Fibroblast of lung (primary cell): ENCODE measurements around the gene ETV6. TPM values are rescaled to one million over a fixed set of nuclear protein-coding genes. Genes with fewer than 3 reads are reported as not detected.

Experiments used
- DNase-seq, 2 donors: peaks; one replicate each; pipeline versions ENCODE4 v3.0.0 to v3.0.0-alpha.2; 2010; ENCODE audit warnings: low read depth in 2 of 2
- H2AFZ ChIP-seq: 2 replicates; pipeline ENCODE4 v1.5.1; 2012; ENCODE audit warnings: low read length, control low read depth, inconsistent platforms
- H3K27ac ChIP-seq: 2 replicates; pipeline ENCODE4 v1.5.1; 2011; ENCODE audit warnings: low read length, control low read depth; ENCODE audit not compliant: insufficient read depth
- H3K27me3 ChIP-seq: 2 replicates; pipeline ENCODE4 v1.5.1; 2011; ENCODE audit warnings: mild to moderate bottlenecking, low read length; ENCODE audit not compliant: control insufficient read depth, insufficient read depth
- H3K36me3 ChIP-seq: 2 replicates; pipeline ENCODE4 v1.5.1; 2011; ENCODE audit warnings: low read length; ENCODE audit not compliant: control insufficient read depth, insufficient read depth
- H3K4me1 ChIP-seq: 2 replicates; pipeline ENCODE4 v1.5.1; 2011; ENCODE audit warnings: low read length; ENCODE audit not compliant: control insufficient read depth, insufficient read depth; ENCODE audit errors: extremely low read depth
- H3K4me2 ChIP-seq: 2 replicates; pipeline ENCODE4 v1.5.1; 2011; ENCODE audit warnings: low read length, control low read depth; ENCODE audit not compliant: insufficient read depth; ENCODE audit errors: extremely low read depth
- H3K4me3 ChIP-seq, 4 experiments: fragments of 200-600 bp in 1 of 4; sonication (generic) in 1 of 4; replicated peaks in 1 of 4; 2 replicates each; pipeline ENCODE4 v1.5.1; 2011 to 2016; ENCODE audit warnings: low read length in 4 of 4, low read depth in 3 of 4, mild to moderate bottlenecking in 3 of 4, control low read depth in 2 of 4, inconsistent platforms in 1 of 4, mixed read lengths in 1 of 4; ENCODE audit not compliant: insufficient read depth in 1 of 4; ENCODE audit errors: control extremely low read depth in 1 of 4
- H3K79me2 ChIP-seq: 2 replicates; pipeline ENCODE4 v1.5.1; 2012; ENCODE audit warnings: mild to moderate bottlenecking, low read length, inconsistent platforms; ENCODE audit not compliant: control insufficient read depth, insufficient read depth
- H3K9ac ChIP-seq: 2 replicates; pipeline ENCODE4 v1.5.1; 2011; ENCODE audit warnings: mild to moderate bottlenecking, low read length, control low read depth; ENCODE audit not compliant: insufficient read depth
- H3K9me3 ChIP-seq: 2 replicates; pipeline ENCODE4 v1.5.1; 2012; ENCODE audit warnings: low read depth, low read length; ENCODE audit not compliant: control insufficient read depth, insufficient read depth
- H4K20me1 ChIP-seq: 2 replicates; pipeline ENCODE4 v1.5.1; 2011; ENCODE audit warnings: low read length; ENCODE audit not compliant: control insufficient read depth, insufficient read depth; ENCODE audit errors: extremely low read depth
- EZH2 ChIP-seq: IDR thresholded peaks from 2 replicates; pipeline ENCODE4 v1.5.1; 2012; ENCODE audit warnings: low read length, control low read depth, mild to moderate bottlenecking; ENCODE audit errors: missing control alignments
- polyA plus RNA-seq, 2 donors: library from polyadenylated mRNA; depleted of rRNA in 1 of 2; stranded (reverse) in 1 of 2; unstranded in 1 of 2; fragments of >200 nt; gene quantifications; 2 replicates each; pipeline ENCODE4 v1.2.1, GENCODE V29; 2011 to 2012; ENCODE audit warnings: missing spikeins in 1 of 2
- total RNA-seq: library from RNA; depleted of rRNA; stranded (reverse); fragments of >200 nt; gene quantifications from 2 replicates; pipeline ENCODE4 v1.2.1, GENCODE V29; 2014
- TF ChIP-seq, protein P1 (sequence below), 2 donors: IDR thresholded peaks in 1 of 2; conservative IDR thresholded peaks in 1 of 2; 1 replicate in 1 of 2; 2 replicates in 1 of 2; pipeline ENCODE4 v1.5.1; 2011 to 2012; ENCODE audit warnings: low read length in 2 of 2, control low read depth in 1 of 2, inconsistent platforms in 1 of 2, low read depth in 1 of 2, mild to moderate bottlenecking in 1 of 2

ETV6 gene
- total and polyA plus RNA-seq, 2 donors (not counting 1 experiment from before 2014, with no cell fraction given) = 4.3 to 8.9 TPM

DNA sequence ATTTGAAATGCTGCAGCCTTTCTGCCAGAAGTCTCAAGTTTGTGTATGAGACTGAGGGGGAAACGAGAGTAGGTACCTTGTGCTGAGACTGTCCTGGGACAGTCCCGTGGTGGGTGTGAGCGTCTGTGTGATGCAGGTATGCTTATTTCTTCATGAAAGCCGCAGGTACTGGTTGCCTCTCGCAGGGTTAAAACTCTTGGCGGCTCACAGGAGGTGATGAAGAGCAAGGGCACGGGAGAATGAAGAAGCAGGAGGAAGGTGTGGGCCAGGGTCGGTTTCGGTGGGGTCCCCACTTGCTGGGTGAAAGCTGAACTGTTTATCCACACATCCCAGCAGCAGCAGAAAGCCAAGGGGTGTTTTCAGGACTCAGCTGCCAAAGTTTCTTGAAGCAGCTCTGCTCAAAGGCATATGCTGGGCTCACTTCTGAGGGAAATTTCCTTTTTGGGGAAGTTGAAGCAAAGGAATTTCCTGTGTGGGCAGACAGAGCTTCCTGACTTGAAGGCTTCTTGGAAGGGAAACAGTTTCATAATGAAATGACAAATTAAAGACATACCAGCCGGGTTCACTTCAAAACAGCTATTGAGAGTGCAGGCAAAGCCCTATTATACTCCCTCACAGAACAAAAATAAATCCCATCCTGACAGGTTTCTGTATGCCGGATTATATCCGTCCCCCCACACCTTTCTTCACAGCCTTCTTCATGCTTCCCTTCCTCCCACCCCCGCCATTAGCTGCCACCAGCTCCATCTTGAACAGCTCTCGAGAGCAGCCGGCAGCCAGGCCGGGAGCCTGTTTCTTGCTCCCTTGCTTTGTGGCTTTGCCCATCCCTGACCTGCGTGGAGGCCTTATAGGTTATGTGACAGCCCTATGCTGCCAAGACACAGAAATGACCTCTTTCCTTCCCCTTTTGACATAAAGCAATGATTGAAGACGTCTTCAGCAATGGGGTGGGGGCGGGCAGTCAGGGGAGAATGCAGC lies 116.6 kb downstream of the ETV6 start:
- peak; percentile 79 to 95 for DNase-seq
- Histone ChIP-seq H3K4me3 (no peak overlapping the region), H3K36me3 (no peaks in the 10 kb centered on the region), H3K79me2 (no peaks in the 10 kb centered on the region), H2AFZ (peak overlapping the region; percentile 65), H3K4me2 (peak overlapping the region; percentile 76), H3K9me3 (no peaks in the 10 kb centered on the region), H3K9ac (no peak overlapping the region), H3K4me1 (peaks cover 18% of the 10 kb centered on the region), H3K27me3 (no peaks in the 10 kb centered on the region), H3K27ac (peak overlapping the region; percentile 60), H4K20me1 (no peaks in the 10 kb centered on the region)
- TF ChIP-seq, protein P1, sequence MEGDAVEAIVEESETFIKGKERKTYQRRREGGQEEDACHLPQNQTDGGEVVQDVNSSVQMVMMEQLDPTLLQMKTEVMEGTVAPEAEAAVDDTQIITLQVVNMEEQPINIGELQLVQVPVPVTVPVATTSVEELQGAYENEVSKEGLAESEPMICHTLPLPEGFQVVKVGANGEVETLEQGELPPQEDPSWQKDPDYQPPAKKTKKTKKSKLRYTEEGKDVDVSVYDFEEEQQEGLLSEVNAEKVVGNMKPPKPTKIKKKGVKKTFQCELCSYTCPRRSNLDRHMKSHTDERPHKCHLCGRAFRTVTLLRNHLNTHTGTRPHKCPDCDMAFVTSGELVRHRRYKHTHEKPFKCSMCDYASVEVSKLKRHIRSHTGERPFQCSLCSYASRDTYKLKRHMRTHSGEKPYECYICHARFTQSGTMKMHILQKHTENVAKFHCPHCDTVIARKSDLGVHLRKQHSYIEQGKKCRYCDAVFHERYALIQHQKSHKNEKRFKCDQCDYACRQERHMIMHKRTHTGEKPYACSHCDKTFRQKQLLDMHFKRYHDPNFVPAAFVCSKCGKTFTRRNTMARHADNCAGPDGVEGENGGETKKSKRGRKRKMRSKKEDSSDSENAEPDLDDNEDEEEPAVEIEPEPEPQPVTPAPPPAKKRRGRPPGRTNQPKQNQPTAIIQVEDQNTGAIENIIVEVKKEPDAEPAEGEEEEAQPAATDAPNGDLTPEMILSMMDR (conservative IDR thresholded peaks at IDR 0.05 in 1 of 2, IDR thresholded peaks at IDR 0.05 in 1 of 2; ENCODE audit: low read depth in 1 of 2, low read length in 2 of 2) = no peak
- no peak for TF ChIP-seq EZH2

DNA sequence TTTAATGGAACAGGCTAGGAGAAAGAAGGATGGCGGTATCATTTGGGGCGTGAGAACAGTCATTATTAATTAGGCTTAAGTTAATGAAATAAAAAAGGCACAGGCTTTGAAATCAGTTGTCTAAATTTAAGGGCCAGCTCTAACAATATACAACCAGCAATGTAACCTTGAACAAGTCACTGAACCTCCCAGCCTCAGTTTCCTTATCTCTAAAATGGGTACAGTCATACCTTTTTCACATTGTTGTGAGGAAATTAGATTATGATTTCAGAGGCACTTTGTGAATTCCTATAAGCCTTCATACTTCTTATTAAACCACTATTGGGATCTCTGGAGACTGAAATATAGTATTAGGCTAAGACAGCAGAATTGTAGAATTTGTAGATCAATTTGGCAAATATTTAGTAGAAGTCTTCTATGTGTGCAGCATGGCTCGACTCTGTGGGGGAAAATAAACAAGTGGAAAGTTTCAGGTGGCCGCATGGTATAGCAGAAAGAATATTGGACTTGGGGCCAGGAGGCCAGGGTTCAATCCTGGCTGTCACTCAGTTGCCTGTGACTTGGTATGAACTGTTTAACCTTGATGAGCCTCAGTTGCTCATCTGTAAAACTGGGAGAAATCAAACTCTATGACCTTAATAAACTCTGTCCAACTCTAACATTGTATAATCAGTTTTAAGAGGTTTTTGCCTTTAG lies 117.7 kb downstream of the ETV6 start:
- Histone ChIP-seq H3K36me3 (no peaks in the 10 kb centered on the region), H3K9me3 (no peaks in the 10 kb centered on the region), H2AFZ (no peak overlapping the region), H3K9ac (no peak overlapping the region), H3K27me3 (no peaks in the 10 kb centered on the region), H4K20me1 (no peaks in the 10 kb centered on the region), H3K27ac (no peak overlapping the region), H3K4me2 (no peak overlapping the region), H3K4me1 (peaks cover 18% of the 10 kb centered on the region), H3K4me3 (no peak overlapping the region), H3K79me2 (no peaks in the 10 kb centered on the region)
- DNase-seq = no peak
- TF ChIP-seq EZH2 = no peak
- TF ChIP-seq, protein P1 (conservative IDR thresholded peaks at IDR 0.05 in 1 of 2, IDR thresholded peaks at IDR 0.05 in 1 of 2; ENCODE audit: low read depth in 1 of 2, low read length in 2 of 2) = no peak

DNA sequence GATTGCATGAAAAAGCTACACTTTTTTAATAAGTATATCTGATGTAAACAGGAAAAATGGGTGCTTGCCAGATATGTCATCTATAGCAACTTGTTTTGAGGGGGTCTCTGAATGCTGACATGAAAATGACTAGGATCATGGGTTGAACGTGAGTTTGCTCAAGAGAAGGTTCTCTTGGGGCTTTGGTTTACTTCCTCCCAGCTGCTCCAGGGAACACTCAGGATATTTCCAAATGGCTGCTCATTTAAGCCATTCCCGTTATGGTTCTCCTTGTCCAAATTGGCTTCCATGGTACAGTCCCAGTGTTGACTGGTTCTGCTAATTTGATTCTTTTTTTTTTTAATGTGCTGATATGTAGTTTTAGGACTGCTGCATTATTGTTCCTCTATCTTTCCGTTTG lies 118.3 kb downstream of the ETV6 start:
- H3K79me2 ChIP-seq = no peaks in the 10 kb centered on the region

More for the DNA sequence above, 118.3 kb downstream of the ETV6 start:
- Histone ChIP-seq H3K4me2 (no peak overlapping the region), H3K9me3 (no peaks in the 10 kb centered on the region), H3K4me1 (peaks cover 18% of the 10 kb centered on the region), H3K36me3 (no peaks in the 10 kb centered on the region), H3K27ac (no peak overlapping the region), H4K20me1 (no peaks in the 10 kb centered on the region), H3K9ac (no peak overlapping the region), H3K4me3 (no peak overlapping the region), H2AFZ (no peak overlapping the region), H3K27me3 (no peaks in the 10 kb centered on the region)
- TF ChIP-seq, protein P1 (conservative IDR thresholded peaks at IDR 0.05 in 1 of 2, IDR thresholded peaks at IDR 0.05 in 1 of 2; ENCODE audit: low read depth in 1 of 2, low read length in 2 of 2) = no peak
- TF ChIP-seq EZH2 = no peak
- no peak for DNase-seq
